H54 (cell line): ENCODE data around the gene PHGDH.

Experiments used
- DNase-seq: peaks from one replicate; pipeline ENCODE4 v3.0.0; 2011; ENCODE audit warnings: low spot score, mixed read lengths; ENCODE audit not compliant: insufficient read length
- FAIRE-seq: peaks from 3 replicates; lab custom pipeline; 2011; peaks lifted over from hg19 to GRCh38; lab: Jason Lieb, UNC
- POLR2A ChIP-seq: IDR thresholded peaks from 2 replicates; pipeline ENCODE4 v1.6.1; 2011; ENCODE audit warnings: low read depth, mild to moderate bottlenecking, low read length

Gene PHGDH

GRCh38 chr1:119731741-119732430 lies 20.2 kb downstream of the PHGDH start:
- FAIRE-seq, result no peak
- no peak for TF ChIP-seq POLR2A
- DNase-seq, result no peak

GRCh38 chr1:119732465-119733168 lies 20.9 kb downstream of the PHGDH start:
- no peak for TF ChIP-seq POLR2A
- FAIRE-seq (no peak), DNase-seq (no peak)

- FAIRE-seq (no peak), DNase-seq (no peak)
- no peak for TF ChIP-seq POLR2A
Measured at GRCh38 chr1:119733754-119734153, 22.0 kb downstream of the PHGDH start.

- FAIRE-seq, result no peak
- no peak for DNase-seq
- no peak for TF ChIP-seq POLR2A
Measured at GRCh38 chr1:119735217-119735616, 23.5 kb downstream of the PHGDH start.

- DNase-seq (no peak), FAIRE-seq (no peak)
- TF ChIP-seq POLR2A, result no peak
Measured at GRCh38 chr1:119736649-119737039, 24.9 kb downstream of the PHGDH start.

- DNase-seq, result no peak
- no peak for FAIRE-seq
- TF ChIP-seq POLR2A, result no peak
Measured at GRCh38 chr1:119737040-119737682, 25.4 kb downstream of the PHGDH start.

- DNase-seq (no peak), FAIRE-seq (no peak)
- no peak for TF ChIP-seq POLR2A
Measured at GRCh38 chr1:119738100-119738720, 26.5 kb downstream of the PHGDH start.

- TF ChIP-seq POLR2A, result no peak
- no peak for DNase-seq
- no peak for FAIRE-seq
Measured at GRCh38 chr1:119739150-119739549, 27.4 kb downstream of the PHGDH start.

- no peak for TF ChIP-seq POLR2A
- FAIRE-seq, result no peak
- no peak for DNase-seq
Measured at GRCh38 chr1:119740261-119740660, 28.5 kb downstream of the PHGDH start.

GRCh38 chr1:119740896-119741780 lies 29.4 kb downstream of the PHGDH start:
- no peak for FAIRE-seq
- no peak for DNase-seq
- no peak for TF ChIP-seq POLR2A

GRCh38 chr1:119742202-119742601 lies 30.5 kb downstream of the PHGDH start:
- no peak for DNase-seq
- TF ChIP-seq POLR2A, result no peak
- FAIRE-seq, result no peak

- DNase-seq (no peak), FAIRE-seq (no peak)
- no peak for TF ChIP-seq POLR2A
Measured at GRCh38 chr1:119742677-119743076, 30.9 kb downstream of the PHGDH start.

- DNase-seq, result no peak
- TF ChIP-seq POLR2A, result no peak
- FAIRE-seq, result no peak
Measured at GRCh38 chr1:119743308-119743707, 31.6 kb downstream of the PHGDH start.
